Effector CD8-positive, alpha-beta T cell (primary cell): Measurements from ENCODE around the gene CELSR1.

Experiments
- DNase-seq: peaks from one replicate; lab custom pipeline; 2025; lab: John Stamatoyannopoulos, UW

The CELSR1 gene

GRCh38 chr22:46458525-46458924 is 78.9 kb downstream of the CELSR1 start:
- no peak for DNase-seq

GRCh38 chr22:46457502-46458488 is 79.6 kb downstream of the CELSR1 start:
- no peak for DNase-seq

GRCh38 chr22:46456818-46457163 is 80.6 kb downstream of the CELSR1 start:
- no peak for DNase-seq

- no peak for DNase-seq
Measured at GRCh38 chr22:46455446-46455845, 82.0 kb downstream of the CELSR1 start.

GRCh38 chr22:46454504-46455269 is 82.7 kb downstream of the CELSR1 start:
- DNase-seq = no peak

GRCh38 chr22:46453829-46454503 is 83.5 kb downstream of the CELSR1 start:
- no peak for DNase-seq

DNA sequence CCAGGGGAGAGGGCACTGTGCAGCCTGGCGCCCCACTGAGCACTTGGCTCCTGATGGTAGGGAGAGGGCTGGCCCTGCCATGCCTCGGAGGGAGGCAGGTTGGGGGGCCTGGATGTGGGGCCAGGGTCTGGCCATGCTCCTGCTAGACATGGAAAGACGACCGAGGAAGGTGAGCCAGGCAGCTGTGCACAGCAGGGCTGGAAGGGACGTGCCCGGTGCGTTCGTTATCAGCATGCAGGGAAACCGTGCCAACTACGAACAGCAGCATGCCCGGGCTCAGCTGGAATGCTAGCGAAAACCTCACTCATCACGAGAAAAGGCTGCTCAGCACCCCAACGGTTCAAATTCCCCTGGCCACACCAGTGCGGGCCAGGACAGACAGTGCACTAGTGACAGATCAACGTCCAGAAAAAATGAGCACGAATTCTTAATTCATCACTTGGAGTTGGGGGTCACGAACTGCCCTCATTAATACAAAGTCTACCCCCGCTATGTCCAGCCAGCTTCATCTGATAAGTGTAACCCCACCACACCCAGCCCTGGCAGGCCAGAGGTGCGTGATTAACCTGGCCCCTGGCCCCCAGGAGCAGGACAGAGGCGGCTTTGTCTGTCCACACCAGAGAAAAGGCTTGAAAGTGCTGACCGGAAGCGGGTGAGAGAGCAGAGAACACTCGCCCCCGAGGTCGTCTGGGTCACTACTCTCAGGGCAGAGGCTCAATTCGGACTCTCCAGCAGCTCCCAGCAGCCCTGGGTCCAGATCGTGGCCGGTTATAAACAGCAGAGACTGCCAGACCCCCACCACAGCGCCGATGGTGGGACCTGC is 84.2 kb downstream of the CELSR1 start:
- DNase-seq = no peak

GRCh38 chr22:46452195-46453005 is 85.0 kb downstream of the CELSR1 start:
- DNase-seq = no peak

DNA sequence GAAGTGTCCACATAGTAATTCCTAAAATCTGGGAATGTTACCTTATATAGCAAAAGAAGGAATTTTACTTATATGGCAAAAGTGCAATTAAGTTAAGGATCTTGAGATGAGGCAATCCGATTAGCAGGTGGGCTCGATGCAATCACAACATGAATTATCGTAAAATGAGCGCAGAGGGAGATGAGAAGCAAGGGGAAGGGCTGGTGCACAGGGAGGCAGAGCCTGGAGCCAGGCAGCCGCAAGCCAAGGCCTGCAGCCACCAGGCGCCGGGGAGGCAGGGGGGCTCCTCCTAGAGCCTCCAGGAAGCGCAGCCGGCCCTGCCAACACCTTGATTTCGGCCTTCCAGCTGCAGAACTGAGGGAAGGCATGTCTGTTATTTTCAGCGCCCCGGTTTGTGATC is 85.7 kb downstream of the CELSR1 start:
- DNase-seq = no peak

DNA sequence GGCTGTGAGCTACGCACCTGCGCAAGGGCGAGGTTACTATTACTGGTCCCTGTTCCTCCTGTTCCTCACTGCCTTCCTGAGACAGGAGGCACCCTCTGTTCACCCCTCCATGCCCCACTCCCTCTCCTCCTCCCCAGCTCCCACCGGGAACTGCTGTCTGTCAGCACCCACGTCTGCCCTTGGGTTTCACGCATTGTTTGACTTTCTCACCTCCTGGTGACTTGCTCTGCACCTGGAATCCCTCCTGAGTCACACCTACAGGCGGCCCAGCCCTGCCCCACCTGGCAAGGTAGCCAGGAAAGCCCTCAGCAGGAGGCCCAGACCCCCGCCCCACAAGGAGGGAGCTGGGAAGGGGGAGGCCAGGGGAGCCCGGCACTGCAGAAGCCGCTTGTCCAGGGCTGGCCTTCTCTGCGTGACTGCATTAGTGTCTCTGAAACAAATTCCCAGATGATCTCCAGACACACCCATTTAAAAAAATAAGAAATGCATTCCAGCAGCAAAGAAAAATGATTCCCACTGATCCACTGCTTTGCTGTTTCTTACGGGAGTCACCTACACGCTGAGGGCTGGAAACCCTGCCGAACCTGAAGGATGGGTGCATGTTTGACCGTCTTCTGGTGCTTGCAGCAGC is 86.4 kb downstream of the CELSR1 start:
- no peak for DNase-seq

- DNase-seq = no peak
Measured at GRCh38 chr22:46449974-46450745, 87.3 kb downstream of the CELSR1 start.

DNA sequence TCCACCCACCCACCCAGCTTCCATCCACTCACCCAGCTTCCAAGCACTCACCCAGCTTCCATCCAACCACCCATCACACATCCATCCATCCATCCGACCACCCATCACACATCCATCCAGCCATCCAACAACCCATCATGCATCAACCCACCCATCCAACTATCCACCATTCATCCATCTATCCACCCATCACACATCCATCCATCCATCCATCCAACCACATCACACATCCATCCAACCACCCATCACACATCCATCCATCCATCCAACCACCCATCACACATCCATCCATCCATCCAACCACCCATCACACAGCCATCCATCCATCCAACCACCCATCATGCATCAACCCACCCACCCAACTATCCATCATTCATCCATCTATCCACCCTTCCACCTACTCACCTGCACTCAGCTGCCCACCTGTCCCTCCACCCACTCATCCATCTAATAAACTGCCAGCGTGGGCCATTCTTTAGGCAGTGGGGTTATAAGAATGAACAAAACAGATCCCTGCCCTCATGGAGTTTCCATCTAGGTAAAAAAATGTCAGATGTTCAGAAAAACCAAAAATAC is 88.2 kb downstream of the CELSR1 start:
- no peak for DNase-seq

- no peak for DNase-seq
Measured at GRCh38 chr22:46448333-46448732, 89.1 kb downstream of the CELSR1 start.

- no peak for DNase-seq
Measured at GRCh38 chr22:46447906-46448305, 89.5 kb downstream of the CELSR1 start.

DNA sequence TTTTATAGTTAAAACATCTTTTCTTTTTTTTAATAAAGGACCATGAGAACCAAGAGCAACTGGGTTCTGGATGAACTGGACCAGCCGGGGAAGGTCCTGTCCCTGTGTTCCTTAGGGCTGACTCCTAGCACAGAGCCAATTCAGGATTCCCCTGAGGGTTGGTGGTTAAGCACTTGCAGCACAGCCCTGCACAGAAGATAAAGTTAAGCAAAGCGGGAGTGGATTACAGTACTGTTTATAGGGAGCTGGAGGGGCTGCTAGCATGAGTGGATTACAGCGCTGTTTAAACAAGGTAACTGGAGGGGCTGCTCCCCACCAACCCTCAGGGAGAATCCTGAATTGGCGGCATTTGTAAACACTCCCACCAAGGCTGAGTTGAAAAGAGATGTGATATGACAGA is 90.6 kb downstream of the CELSR1 start:
- DNase-seq = no peak

DNA sequence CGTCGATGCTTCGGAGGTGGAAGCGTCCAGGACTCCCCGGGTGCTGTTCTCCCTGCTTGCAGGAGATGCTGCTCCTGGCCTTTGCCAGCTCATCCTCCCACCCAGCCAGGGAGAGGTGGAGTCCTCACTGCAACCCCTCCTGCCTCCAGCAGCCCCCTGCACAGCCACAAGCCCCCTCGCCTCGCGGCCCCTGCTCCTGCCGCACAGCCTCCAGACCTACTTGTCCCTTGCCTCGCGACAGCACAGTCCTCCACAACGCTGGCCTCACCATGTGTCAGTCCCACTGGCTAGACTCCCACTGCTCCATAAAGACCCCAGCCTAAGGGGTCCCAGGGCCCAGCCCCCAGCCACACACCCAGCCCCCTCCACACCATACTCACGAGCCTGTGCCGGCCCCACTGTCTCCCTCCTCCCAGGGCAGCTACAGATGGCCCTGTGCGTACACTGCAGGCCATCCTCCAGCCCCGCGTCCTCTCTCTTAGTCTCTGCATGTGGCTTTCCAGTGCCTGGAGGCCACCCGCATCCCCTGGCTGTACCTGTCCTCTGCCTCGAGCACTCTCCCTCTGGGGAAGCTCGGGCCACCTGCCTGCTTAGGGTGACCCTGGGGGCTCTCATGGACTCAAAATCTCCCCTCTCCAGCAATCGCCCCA is 91.5 kb downstream of the CELSR1 start:
- no peak for DNase-seq

DNA sequence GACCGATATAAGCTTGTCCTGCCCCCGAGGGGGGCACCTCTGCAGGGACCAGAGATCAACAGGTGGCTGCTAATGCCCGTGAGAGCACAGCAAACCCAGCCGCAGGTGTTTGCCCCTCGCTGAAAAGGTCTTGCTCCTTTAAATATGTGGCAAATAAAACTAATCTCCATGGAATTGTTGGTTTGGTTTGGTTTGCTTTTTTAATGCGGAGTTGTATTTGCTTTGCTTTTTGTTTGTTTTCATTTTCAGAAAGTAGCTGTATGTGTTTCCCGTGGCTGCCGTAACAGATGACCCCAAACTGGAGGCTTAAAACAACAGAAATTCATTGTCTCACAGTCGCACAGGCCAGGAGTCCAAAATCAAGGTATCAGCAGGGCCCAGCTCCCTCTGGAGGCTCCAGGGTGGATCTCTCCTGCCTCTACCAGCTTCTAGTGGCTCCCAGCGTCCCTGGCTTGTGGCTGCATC is 93.0 kb downstream of the CELSR1 start:
- no peak for DNase-seq

DNA sequence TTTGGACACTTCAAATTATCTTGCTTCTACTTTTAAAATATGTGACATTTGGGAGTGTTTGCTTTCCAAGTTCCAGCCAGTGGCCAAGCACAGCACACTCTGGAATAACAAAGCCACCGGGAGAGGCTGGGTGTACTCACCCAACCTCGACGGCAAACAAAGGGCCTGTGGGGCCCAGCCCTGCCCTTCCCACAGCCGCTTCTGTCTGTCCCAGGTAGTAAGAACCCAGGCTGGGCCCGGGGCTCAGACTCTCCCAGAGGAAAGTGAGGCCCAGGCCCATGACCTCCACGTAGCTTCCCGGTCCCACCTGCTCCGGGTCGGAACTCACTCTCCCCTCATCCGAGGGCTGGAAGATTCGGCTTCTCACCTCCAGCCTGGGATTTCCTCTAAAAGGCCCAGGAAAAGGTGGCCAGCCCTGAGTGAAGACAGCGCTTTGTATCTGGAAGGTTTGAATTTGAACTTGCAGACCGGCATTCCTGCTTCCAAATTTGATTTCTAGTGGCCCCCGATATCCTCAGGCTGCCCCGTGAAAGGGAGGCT is 93.5 kb downstream of the CELSR1 start:
- DNase-seq = no peak
